Neural progenitor cell (in vitro differentiated cells): Measurements from ENCODE around the gene CDK5RAP2.

ENCODE experiments used
- CTCF ChIP-seq: fragments of 200-600 bp; sonication (generic); IDR thresholded peaks from 2 replicates; pipeline ENCODE4 v1.5.1; 2017; ENCODE audit warnings: antibody characterized with exemption, mild to moderate bottlenecking
- EZH2 ChIP-seq: fragments of 200-600 bp; sonication (generic); IDR thresholded peaks from 2 replicates; pipeline ENCODE4 v1.6.1; 2017; ENCODE audit warnings: antibody characterized with exemption, mild to moderate bottlenecking, moderate library complexity

GRCh38 chr9:120569556-120569955 is 10.4 kb downstream of the CDK5RAP2 start:
- TF ChIP-seq CTCF: no peak
- no peak for TF ChIP-seq EZH2
